Neural cell (in vitro differentiated cells): ENCODE measurements around the gene TBC1D10A. TPM values are rescaled to one million over a fixed set of nuclear protein-coding genes. Genes with fewer than 3 reads are reported as not detected.

ENCODE experiments used
- H2AFZ ChIP-seq: fragments of 200-600, 300-800 bp; sonication (generic), shearing (Covaris generic); 2 replicates; pipeline ENCODE4 v1.6.0; 2014; ENCODE audit warnings: low read depth, mild to moderate bottlenecking, antibody characterized with exemption, low read length, moderate library complexity
- H3F3A ChIP-seq: fragments of 200-600 bp; shearing (Covaris generic); 2 replicates; pipeline ENCODE4 v1.6.1; 2016; ENCODE audit warnings: mild to moderate bottlenecking, moderate library complexity, mixed read lengths, antibody characterized with exemption, low read length; ENCODE audit not compliant: insufficient read depth, poor library complexity, severe bottlenecking
- H3K27ac ChIP-seq: fragments of 200-600, 300-800 bp; sonication (generic), shearing (Covaris generic); 2 replicates; pipeline ENCODE4 v1.5.1; 2014; ENCODE audit warnings: mild to moderate bottlenecking, low read length, moderate library complexity
- H3K27me3 ChIP-seq: fragments of 300-800, 200-600 bp; sonication (generic), shearing (Covaris generic); 2 replicates; pipeline ENCODE4 v1.6.0; 2014; ENCODE audit warnings: mild to moderate bottlenecking, low read depth, low read length, moderate library complexity; ENCODE audit not compliant: insufficient read depth
- H3K36me3 ChIP-seq: fragments of 300-800, 200-600 bp; sonication (generic), shearing (Covaris generic); 2 replicates; pipeline ENCODE4 v1.5.1; 2014; ENCODE audit warnings: mild to moderate bottlenecking, antibody characterized with exemption, low read length, moderate library complexity; ENCODE audit not compliant: insufficient read depth
- H3K4me2 ChIP-seq: fragments of 300-800, 200-600 bp; sonication (generic), shearing (Covaris generic); 2 replicates; pipeline ENCODE4 v1.6.0; 2014; ENCODE audit warnings: mild to moderate bottlenecking, low read length
- H3K4me3 ChIP-seq: fragments of 300-800, 200-600 bp; sonication (generic), shearing (Covaris generic); 2 replicates; pipeline ENCODE4 v1.5.1; 2014; ENCODE audit warnings: mild to moderate bottlenecking, low read length, moderate library complexity
- H3K79me2 ChIP-seq: fragments of 200-600 bp; shearing (Covaris generic); replicated peaks from 2 replicates; pipeline ENCODE4 v1.6.0; 2014; ENCODE audit warnings: mild to moderate bottlenecking, low read length, moderate library complexity; ENCODE audit not compliant: insufficient read depth
- H3K9ac ChIP-seq: fragments of 300-800, 200-600 bp; sonication (generic), shearing (Covaris generic); 2 replicates; pipeline ENCODE4 v1.6.1; 2016; ENCODE audit warnings: mild to moderate bottlenecking, low read length, mixed read lengths
- H3K9me2 ChIP-seq: fragments of 200-600 bp; shearing (Covaris generic); 2 replicates; pipeline ENCODE4 v1.6.1; 2016; ENCODE audit warnings: mild to moderate bottlenecking, low read length, mixed read lengths; ENCODE audit not compliant: insufficient read depth
- H3K9me3 ChIP-seq: fragments of 200-600, 300-800 bp; sonication (generic), shearing (Covaris generic); 2 replicates; pipeline ENCODE4 v1.6.1; 2016; ENCODE audit warnings: mild to moderate bottlenecking, mixed run types, low read length, moderate library complexity, mixed read lengths
- H4K20me1 ChIP-seq: fragments of 200-600 bp; shearing (Covaris generic); 2 replicates; pipeline ENCODE4 v1.6.1; 2016; ENCODE audit warnings: mild to moderate bottlenecking, mixed run types; ENCODE audit not compliant: insufficient read depth
- EP300 ChIP-seq: fragments of 450-650 bp; conservative IDR thresholded peaks from 2 replicates; pipeline ENCODE4 v1.6.1; 2014; ENCODE audit warnings: antibody characterized with exemption, mild to moderate bottlenecking, moderate library complexity; ENCODE audit not compliant: poor library complexity, severe bottlenecking
- EZH2 ChIP-seq: fragments of 200-600, 300-800 bp; shearing (Covaris generic), sonication (generic); IDR thresholded peaks from 2 replicates; pipeline ENCODE4 v1.6.1; 2014; ENCODE audit warnings: antibody characterized with exemption, low read length, borderline replicate concordance, mild to moderate bottlenecking; ENCODE audit not compliant: insufficient read depth, poor library complexity, severe bottlenecking
- MXI1 ChIP-seq: fragments of 450-650 bp; conservative IDR thresholded peaks from 2 replicates; pipeline ENCODE4 v1.6.1; 2014; ENCODE audit warnings: antibody characterized with exemption, mild to moderate bottlenecking; ENCODE audit not compliant: poor library complexity, severe bottlenecking
- POLR2AphosphoS5 ChIP-seq: IDR thresholded peaks from 2 replicates; pipeline ENCODE4 v1.6.1; 2012
- RAD21 ChIP-seq: fragments of 450-650 bp; conservative IDR thresholded peaks from 2 replicates; pipeline ENCODE4 v1.6.1; 2014; ENCODE audit warnings: antibody characterized with exemption, mild to moderate bottlenecking, moderate library complexity
- SMC3 ChIP-seq: fragments of 450-650 bp; conservative IDR thresholded peaks from 2 replicates; pipeline ENCODE4 v1.6.1; 2014; ENCODE audit warnings: antibody characterized with exemption, mild to moderate bottlenecking, moderate library complexity; ENCODE audit not compliant: poor library complexity
- TAF1 ChIP-seq: IDR thresholded peaks from 2 replicates; pipeline ENCODE4 v1.6.1; 2012; ENCODE audit warnings: low read depth
- polyA plus RNA-seq: library from polyadenylated mRNA; depleted of rRNA; stranded (reverse); fragments of >200 nt; gene quantifications from 2 replicates; pipeline ENCODE4 v1.2.3, GENCODE V29; 2014
- TF ChIP-seq, protein P1 (sequence below): fragments of 450-650 bp; IDR thresholded peaks from 2 replicates; pipeline ENCODE4 v1.5.1; 2014; ENCODE audit warnings: antibody characterized with exemption, mild to moderate bottlenecking, moderate library complexity; ENCODE audit not compliant: poor library complexity, severe bottlenecking
- TF ChIP-seq, protein P2 (sequence below): IDR thresholded peaks from 2 replicates; pipeline ENCODE4 v1.6.1; 2012; ENCODE audit warnings: borderline replicate concordance

The TBC1D10A gene
- polyA plus RNA-seq, 1 donor from 2014 or later = 11.9 TPM

DNA sequence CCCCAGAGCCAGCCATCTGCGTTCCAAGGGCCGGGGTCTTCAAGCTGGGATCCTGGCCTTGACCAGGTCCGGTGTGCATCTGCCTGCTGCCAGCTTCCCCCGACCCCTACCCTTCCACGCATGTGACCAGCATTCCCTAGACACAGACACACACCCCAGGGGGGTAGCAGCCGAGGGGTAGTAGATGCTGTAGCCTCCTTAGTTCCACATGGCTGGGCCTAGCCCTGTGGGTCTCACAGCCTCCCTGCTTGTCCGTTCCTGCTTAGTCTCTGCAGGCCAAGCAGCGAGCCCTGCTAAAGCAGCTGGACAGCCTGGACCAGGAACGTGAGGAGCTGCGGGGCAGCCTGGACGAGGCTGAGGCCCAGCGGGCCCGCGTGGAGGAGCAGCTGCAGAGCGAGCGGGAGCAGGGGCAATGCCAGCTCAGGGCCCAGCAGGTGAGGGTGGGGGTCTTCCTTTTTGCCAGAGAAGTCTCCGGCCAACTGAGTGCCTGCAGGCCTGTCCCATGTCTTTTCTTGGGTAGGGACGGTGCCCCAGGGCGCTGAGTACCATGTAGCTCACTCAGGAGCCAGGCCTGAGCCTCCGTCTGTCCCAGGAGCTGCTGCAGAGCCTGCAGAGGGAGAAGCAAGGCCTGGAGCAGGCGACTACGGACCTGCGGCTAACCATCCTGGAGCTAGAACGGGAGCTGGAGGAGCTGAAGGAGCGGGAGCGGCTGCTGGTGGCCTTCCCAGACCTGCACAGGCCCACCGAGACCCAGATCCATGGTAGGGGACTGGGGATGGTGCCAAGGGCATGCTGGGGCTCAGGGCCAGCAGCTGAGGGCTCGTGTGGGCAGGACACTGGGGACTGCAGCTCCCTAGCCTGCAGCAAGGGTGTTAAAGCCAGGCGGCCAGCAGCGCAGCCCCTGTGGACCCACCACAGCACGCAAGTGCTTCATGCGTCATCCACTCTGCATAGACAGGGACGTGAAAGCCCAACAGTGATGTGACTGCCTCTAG is 46.9 kb upstream of the TBC1D10A start:
- Histone ChIP-seq H3K9ac (no peak overlapping the region), H3K9me3 (no peaks in the 10 kb centered on the region), H3F3A (no peaks in the 10 kb centered on the region), H3K79me2 (no peaks in the 10 kb centered on the region), H3K36me3 (no peaks in the 10 kb centered on the region), H2AFZ (no peak overlapping the region), H3K9me2 (no peaks in the 10 kb centered on the region), H3K4me2 (no peak overlapping the region), H4K20me1 (no peaks in the 10 kb centered on the region), H3K4me3 (no peak overlapping the region), H3K27me3 (no peaks in the 10 kb centered on the region), H3K27ac (no peak overlapping the region)
- TF ChIP-seq RAD21 = no peak

DNA sequence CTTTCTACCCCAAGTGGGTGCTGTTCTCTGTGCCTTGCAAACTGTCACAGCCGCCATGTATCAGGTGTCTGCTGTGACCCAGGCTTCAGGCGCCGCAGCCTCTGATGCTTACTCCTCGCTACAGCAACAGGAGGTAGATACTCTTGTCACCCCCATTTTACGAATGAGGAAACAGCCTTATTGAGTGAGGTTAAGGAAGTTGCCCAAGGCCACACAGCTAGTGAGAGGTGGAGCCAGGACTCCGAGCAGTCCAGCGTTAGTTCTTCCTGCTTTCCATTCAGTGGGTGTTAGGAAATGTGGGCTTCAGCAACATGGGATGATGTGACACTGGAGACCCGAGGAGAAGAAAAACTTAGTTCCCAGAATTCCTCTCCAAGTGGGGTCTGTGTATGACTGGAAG is 46.2 kb upstream of the TBC1D10A start:
- Histone ChIP-seq H3F3A (no peaks in the 10 kb centered on the region), H3K9ac (no peak overlapping the region), H3K9me2 (no peaks in the 10 kb centered on the region), H3K4me2 (no peak overlapping the region), H2AFZ (no peak overlapping the region), H3K27ac (no peak overlapping the region), H3K9me3 (no peaks in the 10 kb centered on the region), H4K20me1 (no peaks in the 10 kb centered on the region), H3K4me3 (no peak overlapping the region), H3K36me3 (no peaks in the 10 kb centered on the region), H3K79me2 (no peaks in the 10 kb centered on the region), H3K27me3 (no peaks in the 10 kb centered on the region)
- TF ChIP-seq, protein P1, sequence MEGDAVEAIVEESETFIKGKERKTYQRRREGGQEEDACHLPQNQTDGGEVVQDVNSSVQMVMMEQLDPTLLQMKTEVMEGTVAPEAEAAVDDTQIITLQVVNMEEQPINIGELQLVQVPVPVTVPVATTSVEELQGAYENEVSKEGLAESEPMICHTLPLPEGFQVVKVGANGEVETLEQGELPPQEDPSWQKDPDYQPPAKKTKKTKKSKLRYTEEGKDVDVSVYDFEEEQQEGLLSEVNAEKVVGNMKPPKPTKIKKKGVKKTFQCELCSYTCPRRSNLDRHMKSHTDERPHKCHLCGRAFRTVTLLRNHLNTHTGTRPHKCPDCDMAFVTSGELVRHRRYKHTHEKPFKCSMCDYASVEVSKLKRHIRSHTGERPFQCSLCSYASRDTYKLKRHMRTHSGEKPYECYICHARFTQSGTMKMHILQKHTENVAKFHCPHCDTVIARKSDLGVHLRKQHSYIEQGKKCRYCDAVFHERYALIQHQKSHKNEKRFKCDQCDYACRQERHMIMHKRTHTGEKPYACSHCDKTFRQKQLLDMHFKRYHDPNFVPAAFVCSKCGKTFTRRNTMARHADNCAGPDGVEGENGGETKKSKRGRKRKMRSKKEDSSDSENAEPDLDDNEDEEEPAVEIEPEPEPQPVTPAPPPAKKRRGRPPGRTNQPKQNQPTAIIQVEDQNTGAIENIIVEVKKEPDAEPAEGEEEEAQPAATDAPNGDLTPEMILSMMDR = no peak
- TF ChIP-seq EP300 (no peak), TAF1 (no peak), EZH2 (no peak), MXI1 (no peak), RAD21 (no peak), POLR2AphosphoS5 (no peak), SMC3 (no peak)
- TF ChIP-seq, protein P2, sequence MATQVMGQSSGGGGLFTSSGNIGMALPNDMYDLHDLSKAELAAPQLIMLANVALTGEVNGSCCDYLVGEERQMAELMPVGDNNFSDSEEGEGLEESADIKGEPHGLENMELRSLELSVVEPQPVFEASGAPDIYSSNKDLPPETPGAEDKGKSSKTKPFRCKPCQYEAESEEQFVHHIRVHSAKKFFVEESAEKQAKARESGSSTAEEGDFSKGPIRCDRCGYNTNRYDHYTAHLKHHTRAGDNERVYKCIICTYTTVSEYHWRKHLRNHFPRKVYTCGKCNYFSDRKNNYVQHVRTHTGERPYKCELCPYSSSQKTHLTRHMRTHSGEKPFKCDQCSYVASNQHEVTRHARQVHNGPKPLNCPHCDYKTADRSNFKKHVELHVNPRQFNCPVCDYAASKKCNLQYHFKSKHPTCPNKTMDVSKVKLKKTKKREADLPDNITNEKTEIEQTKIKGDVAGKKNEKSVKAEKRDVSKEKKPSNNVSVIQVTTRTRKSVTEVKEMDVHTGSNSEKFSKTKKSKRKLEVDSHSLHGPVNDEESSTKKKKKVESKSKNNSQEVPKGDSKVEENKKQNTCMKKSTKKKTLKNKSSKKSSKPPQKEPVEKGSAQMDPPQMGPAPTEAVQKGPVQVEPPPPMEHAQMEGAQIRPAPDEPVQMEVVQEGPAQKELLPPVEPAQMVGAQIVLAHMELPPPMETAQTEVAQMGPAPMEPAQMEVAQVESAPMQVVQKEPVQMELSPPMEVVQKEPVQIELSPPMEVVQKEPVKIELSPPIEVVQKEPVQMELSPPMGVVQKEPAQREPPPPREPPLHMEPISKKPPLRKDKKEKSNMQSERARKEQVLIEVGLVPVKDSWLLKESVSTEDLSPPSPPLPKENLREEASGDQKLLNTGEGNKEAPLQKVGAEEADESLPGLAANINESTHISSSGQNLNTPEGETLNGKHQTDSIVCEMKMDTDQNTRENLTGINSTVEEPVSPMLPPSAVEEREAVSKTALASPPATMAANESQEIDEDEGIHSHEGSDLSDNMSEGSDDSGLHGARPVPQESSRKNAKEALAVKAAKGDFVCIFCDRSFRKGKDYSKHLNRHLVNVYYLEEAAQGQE = no peak
